CD1c-positive myeloid dendritic cell (primary cell): Measurements from ENCODE around the gene RRN3.
"Not testable (repeated sequence)": the region's sequence is repeated elsewhere in the genome, so short reads cannot be mapped to it uniquely, and the experiment has no call there.

ENCODE experiments used
- DNase-seq: peaks from one replicate; pipeline ENCODE4 v3.0.0-alpha.2; 2016; ENCODE audit errors: extremely low spot score

Gene RRN3

DNA sequence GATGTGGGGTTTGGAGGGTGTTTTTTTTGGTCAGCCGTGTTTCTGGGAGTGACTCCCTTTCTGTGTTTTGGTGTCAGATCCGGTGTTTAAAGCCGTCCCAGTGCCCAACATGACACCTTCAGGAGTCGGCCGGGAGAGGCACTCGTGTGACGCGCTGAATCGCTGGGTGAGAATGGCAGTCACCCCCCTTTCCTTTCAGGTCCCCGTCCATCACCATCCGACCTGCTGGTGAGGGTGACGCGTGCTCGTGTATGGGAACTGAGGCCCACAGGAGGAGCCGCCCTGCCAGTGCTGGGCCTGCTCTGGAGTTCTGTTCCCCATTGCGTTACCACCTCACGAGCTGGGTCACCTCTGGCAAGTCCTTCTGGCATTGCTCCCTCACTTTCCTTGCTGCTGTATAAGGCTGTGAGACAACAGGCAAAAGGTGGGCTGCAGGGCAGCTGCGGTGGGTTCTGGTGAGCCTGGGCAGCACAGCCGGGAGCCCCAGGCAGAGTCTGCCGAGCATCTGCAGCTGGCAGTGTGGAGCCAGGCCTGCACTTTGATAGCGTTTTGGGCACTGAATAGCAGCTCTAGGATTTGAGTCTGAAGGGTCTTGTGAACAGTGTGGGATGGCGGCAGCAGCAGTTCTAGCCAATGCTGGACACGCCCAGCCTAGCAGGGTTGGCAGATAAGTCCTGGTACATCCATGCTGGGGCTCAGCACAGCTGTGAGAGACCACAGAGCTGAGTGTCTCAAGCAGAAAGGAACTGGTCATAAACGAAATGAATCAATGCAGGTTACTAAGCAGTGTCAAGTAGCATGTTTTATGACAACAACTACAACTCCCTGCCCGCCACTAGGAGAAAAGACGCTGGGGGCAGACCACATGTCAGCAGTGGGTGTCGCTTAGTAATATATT lies 65.0 kb downstream of the RRN3 start:
- DNase-seq: not testable (repeated sequence)

DNA sequence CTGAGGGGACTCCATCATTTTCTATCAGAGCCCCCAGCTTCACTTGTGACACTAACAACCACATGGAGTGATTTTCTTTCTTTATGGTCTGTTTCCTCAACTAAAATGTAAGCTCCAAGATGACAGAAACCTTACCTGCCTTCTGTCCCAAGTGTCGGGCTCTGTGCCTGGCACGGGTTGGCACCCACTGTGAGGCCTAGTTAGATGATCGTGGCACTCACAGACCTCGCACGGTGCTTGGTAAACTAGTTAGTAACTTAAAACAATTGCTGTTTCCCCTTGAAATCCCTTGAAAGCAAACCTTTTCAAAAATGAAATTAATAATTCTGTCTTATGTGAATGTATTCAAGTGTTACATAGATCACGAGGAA lies 65.7 kb downstream of the RRN3 start:
- DNase-seq: not testable (repeated sequence)

DNA sequence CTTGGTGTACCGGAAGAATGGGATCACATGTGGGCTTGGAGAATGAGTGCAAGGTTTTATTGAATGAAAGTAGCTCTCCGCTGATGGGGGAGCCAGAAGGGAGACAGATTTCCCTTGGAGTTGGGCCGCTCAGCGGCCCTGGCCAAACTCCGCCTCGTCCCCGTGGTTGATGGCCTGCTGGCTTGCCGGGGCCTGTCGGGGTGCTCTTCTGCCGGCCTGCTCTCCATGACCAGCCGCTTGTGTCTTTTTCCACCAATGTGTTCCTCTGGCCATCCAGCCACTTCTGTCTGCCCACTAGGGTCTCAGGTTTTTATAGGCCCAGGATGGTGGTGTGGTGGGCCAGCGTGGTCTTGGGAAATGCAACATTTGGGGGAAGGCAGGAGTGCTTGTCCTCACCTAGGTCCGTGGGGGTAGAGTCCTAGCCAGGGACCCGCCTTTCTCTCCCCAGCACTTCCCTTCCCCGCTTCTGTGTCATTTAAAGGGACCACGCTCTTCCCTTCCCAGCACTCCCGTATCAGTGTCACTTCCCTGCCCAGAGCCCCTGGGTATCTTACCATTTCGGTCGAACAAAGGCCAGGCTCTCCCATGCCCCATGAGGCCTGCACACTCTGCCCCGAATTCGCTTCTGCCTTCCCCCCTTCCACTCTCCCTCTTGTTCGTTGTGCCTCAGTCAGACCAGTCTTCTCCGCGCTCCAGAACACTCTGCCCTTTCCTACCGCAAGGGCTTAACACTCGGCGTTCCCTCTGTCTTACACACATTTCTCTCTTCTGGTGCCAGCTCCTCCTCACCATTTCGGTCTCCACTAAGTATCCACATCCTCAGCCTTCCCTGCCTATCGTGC lies 66.3 kb downstream of the RRN3 start:
- DNase-seq: not testable (repeated sequence)

DNA sequence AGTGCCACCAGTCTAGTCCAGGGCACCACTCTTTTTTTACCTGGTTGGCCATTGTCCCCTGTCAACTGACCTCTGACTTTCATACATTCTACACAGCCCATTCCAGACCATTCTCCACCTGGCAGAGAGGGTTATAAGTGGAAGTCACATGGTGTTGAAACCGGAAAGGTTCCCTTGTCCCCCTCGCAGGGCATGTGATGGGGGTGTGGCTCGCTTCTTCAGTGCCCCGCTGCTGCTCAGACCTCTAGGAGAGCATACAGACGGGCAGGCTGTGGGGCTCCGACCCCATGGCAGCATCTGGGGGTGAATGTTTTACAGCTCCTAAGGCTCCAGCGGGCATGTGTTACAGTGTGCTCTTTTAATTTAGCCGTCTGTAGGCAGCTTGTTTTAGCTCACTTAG lies 67.0 kb downstream of the RRN3 start:
- not testable (repeated sequence) for DNase-seq

DNA sequence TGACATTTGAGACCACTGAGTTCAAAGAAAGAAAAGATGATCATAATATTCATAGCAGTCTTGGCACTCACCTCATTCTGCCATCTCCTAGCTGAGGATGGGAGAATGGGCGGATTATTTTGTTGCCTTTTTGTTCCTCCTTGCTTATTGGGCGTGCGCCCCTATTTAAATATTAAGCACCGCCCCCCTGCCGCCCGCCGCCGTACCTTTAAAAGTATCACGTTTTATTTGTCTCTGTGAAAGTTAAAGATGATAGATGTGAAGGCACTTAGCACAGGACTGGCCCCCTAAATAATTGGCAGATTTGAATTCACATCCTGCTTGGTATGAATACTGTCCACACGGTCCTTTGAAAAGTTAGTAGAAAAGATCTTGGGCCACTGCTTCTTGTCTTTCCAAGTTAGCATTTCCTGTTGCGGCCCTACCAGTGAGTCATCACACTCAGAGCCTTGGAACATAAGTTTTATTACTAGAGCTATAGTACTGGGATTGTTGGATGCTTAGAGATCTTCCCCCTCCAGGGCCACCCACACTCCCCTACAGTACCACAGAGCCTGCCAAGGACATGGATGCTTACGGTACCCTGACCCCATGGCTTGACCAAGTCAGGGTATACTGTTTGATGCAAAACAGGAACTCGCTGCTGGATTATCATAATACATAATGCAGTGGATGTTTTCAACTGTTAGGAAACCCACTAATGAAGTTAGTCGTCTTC lies 68.7 kb downstream of the RRN3 start:
- not testable (repeated sequence) for DNase-seq

DNA sequence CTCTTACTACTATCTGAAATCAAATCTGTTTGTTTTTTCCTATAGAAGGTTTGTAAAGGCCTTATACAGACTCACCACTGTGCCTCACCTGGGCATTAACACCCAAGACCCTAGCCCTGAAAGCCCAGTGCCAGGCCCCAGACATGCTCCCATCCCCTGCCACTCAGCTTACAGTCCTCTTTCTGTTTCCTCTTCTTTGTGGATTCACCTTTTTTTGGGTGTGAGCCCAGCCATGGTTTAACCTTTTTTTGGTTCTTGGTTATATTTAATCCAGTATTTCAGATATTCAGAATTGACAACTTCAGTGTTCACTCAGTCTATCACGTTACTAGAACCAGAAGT lies 69.2 kb downstream of the RRN3 start:
- DNase-seq: not testable (repeated sequence)

DNA sequence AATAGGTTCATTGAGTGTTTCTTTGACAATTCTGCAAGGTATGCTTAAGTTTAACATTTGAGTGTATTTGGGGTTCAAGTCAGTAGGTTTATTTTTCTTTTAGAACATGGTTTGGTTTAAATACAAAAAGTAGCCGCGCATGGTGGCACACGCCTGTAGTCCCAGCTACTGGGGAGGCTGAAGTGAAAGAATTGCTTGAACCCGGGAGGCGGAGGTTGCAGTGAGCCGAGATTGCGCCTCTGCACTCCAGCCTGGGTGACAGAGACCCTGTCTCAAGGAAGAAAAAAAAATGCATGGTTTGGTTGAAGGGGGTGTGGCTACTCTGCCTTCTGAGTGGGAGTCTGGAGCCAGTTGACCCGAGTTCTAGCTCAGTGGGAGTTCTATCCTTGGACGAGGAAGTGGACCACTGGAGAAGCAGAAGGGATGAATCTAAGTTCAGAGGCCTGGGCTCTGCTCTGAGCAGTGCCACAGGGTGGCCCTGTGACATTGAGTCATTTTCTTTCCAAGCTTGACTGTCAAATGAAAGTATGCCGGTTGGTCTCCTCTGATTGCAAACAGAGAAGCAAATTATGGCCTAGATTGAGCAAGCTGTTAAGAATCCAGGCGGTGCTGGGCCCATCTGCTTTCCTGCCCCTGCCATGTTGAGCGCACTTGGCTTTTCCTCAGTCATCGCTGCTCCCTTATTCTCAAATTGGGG lies 70.5 kb downstream of the RRN3 start:
- DNase-seq: peak; percentile 48

DNA sequence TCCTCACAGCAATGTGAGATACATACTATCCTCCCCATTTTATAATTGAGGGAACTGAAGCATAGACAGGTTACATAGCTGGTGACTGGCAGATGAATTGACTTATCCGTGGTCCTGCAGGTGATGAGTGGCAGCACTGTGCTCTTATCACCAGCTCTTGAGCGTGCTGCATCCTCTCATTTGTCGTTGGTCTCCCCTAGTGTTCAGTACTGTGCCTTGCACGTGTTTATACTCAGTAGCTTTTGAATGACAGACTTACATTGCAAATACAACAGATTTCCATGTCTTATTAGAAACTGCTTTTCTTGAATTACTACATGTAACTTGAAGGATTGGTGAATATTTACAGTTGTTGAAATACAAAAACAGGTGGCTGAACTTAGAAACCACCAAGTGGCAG lies 71.9 kb downstream of the RRN3 start:
- peak; percentile 28 for DNase-seq

DNA sequence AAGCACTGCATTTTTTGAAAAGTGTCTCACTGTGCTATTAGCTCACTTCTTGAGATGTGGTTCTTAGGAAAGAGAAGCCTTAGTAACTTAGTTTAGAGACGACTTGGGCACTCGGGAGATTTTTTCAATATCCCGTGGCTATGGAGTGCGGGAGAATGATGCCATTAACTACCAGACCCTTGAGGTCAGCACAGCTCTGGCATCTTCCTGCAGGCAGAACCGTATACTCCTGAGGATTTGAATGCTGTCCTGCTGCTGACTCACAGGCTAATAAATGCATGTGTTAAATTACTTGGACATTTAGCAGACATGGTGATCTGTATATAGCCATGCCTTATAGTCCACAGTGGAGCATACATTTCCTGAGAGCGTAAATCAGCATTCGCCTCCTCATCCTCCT lies 72.6 kb downstream of the RRN3 start:
- not testable (repeated sequence) for DNase-seq

DNA sequence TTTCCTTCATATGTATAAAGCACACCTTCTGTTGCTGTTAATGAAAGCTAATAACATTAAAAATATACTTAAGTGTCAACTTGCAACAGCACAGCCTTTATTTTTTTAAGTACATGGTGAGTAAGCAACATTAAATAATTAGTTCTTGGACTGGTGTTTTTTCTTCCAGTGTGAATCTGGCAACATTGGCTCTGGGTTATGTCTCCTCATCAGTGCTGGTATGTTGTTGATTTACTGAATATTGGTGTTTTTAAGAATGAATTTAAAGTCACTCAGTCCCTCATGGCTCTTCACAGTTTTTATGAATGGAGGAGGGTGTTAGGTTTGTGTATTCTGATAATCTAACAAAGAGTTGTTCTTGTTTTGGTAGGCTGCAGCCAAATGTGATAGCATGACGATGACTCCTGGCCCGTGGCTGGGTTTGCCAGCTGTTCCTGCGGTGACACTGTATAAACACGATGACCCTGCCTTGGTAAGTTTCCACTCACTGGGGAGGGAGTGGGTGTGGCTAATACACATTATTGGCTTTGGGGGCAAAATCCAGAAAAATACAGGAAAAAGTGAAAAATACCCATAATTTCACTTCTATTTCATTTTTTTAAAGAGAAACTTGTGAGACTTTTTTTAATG lies 77.0 kb downstream of the RRN3 start:
- not testable (repeated sequence) for DNase-seq

DNA sequence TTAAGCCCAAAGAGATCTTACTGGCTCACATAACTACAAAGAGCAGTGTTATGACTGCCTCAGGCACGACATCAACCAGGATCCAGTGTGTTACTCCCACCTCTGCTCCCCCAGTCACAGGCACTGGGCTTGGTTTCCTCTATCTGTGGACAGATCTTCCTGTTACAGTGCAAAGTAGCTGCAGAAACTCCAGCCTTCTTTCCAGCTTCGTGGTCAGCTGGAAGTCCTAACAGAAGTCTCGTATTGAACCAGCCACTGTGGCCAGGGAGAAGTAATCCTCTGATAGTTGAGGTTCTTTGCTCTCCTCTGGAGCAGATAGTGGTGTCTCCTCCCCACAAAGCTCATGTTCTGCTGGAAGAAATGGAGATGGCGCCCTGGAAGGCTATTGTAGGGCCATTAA lies 77.7 kb downstream of the RRN3 start:
- peak; percentile 10 for DNase-seq

DNA sequence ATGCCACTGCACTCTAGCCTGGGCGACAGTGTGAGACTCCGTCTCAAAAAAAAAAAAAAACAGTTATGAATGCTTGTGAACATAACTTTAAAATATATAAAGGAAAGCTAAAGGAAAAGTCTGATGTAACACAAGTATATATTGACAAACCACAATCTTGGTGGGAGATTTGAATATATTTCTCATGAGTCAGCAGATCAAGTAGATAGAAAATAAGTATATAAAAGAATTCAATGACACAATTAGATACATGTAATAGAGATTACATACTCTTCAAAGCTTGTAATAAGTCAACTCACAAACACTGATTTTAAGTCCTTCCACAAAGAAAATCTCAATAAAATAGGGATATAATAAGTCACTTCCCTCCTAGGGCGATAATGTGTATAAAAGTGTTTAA lies 78.4 kb downstream of the RRN3 start:
- not testable (repeated sequence) for DNase-seq

DNA sequence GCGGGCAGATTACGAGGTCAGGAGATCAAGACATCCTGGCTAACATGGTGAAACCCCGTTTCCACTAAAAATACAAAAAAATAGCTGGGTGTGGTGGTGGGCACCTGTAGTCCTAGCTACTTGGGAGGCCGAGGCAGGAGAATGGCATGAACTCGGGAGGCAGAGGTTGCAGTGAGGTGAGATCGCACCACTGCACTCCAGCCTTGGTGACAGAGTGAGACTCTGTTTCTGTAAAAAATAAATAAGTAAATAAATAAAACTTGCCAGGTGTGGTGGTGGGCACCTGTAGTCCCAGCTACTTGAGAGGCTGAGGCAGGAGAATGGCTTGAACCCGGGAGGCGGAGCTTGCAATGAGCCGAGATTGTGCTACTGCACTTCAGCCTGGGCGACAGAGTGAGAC lies 81.1 kb downstream of the RRN3 start:
- DNase-seq: not testable (repeated sequence)
